Thymus (tissue), 14 donors: ENCODE results near the gene GNG3. TPM values are rescaled to one million over a fixed set of nuclear protein-coding genes. Genes with fewer than 3 reads are reported as not detected.

Source experiments
- DNase-seq, 9 donors: peaks; one replicate each; pipeline ENCODE4 v3.0.0-alpha.2; 2013; ENCODE audit warnings: low spot score in 9 of 9, low read depth in 6 of 9, missing footprints in 1 of 9
- H3K27ac ChIP-seq, 2 donors: one replicate each; pipeline ENCODE4 v1.5.1; 2013; ENCODE audit warnings: control low read depth in 1 of 2, low read depth in 1 of 2, low read length in 1 of 2, mild to moderate bottlenecking in 1 of 2, moderate library complexity in 1 of 2
- H3K27me3 ChIP-seq, 2 donors: one replicate each; pipeline ENCODE4 v1.5.1; 2013; ENCODE audit warnings: low read length in 1 of 2; ENCODE audit not compliant: control insufficient read depth in 2 of 2, insufficient read depth in 1 of 2
- H3K36me3 ChIP-seq, 2 donors: one replicate each; pipeline ENCODE4 v1.5.1; 2013; ENCODE audit warnings: low read length in 1 of 2, mild to moderate bottlenecking in 1 of 2, moderate library complexity in 1 of 2; ENCODE audit not compliant: control insufficient read depth in 2 of 2, insufficient read depth in 2 of 2
- H3K4me1 ChIP-seq, 2 donors: one replicate each; pipeline ENCODE4 v1.5.1; 2013; ENCODE audit warnings: low read length in 2 of 2; ENCODE audit not compliant: control insufficient read depth in 2 of 2, insufficient read depth in 2 of 2
- H3K4me3 ChIP-seq, 2 donors: one replicate each; pipeline ENCODE4 v1.5.1; 2013; ENCODE audit warnings: low read length in 2 of 2, control low read depth in 1 of 2, mild to moderate bottlenecking in 1 of 2
- H3K9me3 ChIP-seq, 2 donors: one replicate each; pipeline ENCODE4 v1.5.1; 2013; ENCODE audit warnings: low read length in 1 of 2, mild to moderate bottlenecking in 1 of 2; ENCODE audit not compliant: control insufficient read depth in 2 of 2, insufficient read depth in 1 of 2
- WGBS: extraction: QIAGEN DNeasy Blood & Tissue Kit; methylation state at CpG from one replicate; pipeline ENCODE4 v1.1.7; 2013; 5-methylcytosine and 5-hydroxymethylcytosine counted together
- long read RNA-seq, 10 donors: transcript quantifications; one replicate each; lab custom pipeline, GENCODE V29; 2026
- polyA plus RNA-seq: library from polyadenylated mRNA; stranded (reverse); fragments of 200-250 nt; gene quantifications from one replicate; pipeline ENCODE4 v1.2.3, GENCODE V29; 2013
- total RNA-seq: library from RNA; stranded (reverse); fragments of 120-200 nt; gene quantifications from one replicate; pipeline ENCODE4 v1.2.4, GENCODE V29; 2013
- donor health status: healthy.

The GNG3 gene
- total RNA-seq (0.05 TPM), polyA plus RNA-seq (0.41 TPM)
- long read RNA-seq, donor 1 = 0 reads
- long read RNA-seq, donor 2 = 0 reads
- long read RNA-seq, donor 3 = 0 reads
- long read RNA-seq, donor 4 = 0 reads
- long read RNA-seq, donor 5 = 0 reads
- long read RNA-seq, donor 6 = 0 reads
- long read RNA-seq, donor 7, partial matches to known transcripts = 0 of 1 reads
- long read RNA-seq, donor 7, other reads (novel, unspliced or antisense) = 0 of 1 reads
- long read RNA-seq, donor 8 = 0 reads
- long read RNA-seq, donor 9 = 0 reads
- long read RNA-seq, donor 10 = 0 reads

GRCh38 chr11:62707277-62707861 lies at the start of gene GNG3, which contains the start of gene BSCL2:
GNG3 (plus strand) TSS chr11:62707676; CDS start chr11:62708296, 620 bp downstream.
BSCL2 (minus strand) TSS chr11:62707424; CDS start chr11:62707195, 229 bp downstream.
- Histone ChIP-seq H3K9me3 (no peaks in the 10 kb centered on the region), H3K27ac (peak within 1 kb of the TSS; percentile 98 to 99), H3K4me1 (peaks cover 22 to 49% of the 10 kb centered on the region in 2 donors), H3K27me3 (no peaks in the 10 kb centered on the region), H3K4me3 (peak within 1 kb of the TSS; percentile 77 to 82), H3K36me3 (peaks cover 12 to 26% of the 10 kb centered on the region in 2 donors)
- WGBS = 89% methylated on average over 10 of the region's 10 CpGs
- DNase-seq = peak in 1 of 9 donors; percentile 34

DNA sequence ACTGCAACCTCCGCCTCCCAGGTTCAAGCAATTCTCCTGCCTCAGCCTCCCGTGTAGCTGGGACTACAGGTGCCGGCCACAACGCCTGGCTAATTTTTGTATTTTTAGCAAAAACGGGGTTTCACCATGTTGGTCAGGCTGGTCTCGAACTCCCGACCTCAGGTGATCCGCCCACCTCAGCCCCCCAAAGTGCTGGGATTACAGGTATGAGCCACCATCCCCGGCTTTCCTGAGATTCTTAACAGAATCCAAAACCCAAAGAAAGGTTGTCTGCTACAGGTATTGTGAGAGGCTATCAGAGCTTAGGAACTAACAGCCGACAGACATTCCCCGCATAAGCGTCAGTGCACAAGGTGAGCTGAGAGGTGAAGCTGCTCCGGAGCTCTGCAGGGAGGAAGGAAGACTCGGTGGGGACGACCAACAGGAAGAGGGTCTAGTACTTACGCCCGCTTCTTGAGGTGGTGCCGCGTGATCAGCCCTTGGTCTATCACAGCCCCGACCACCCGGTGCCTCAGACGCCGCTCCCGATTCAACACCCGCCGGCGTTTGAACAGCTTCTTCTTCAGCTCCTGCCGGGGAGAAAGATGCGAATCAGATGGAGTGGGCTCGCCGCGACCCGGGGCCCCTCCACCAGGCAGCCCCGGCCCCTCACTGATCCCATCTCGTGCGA lies 42.9 kb upstream of the GNG3 start:
- Histone ChIP-seq H3K9me3 (peaks cover 0 to 10% of the 10 kb centered on the region in 2 donors), H3K27me3 (no peaks in the 10 kb centered on the region), H3K4me3 (peak overlapping the region; percentile 71 to 90), H3K27ac (peak overlapping the region; percentile 94 to 97), H3K4me1 (peaks cover 18 to 22% of the 10 kb centered on the region in 2 donors), H3K36me3 (peaks cover 26 to 33% of the 10 kb centered on the region in 2 donors)
- DNase-seq = peak in 8 of 9 donors; percentile 44 to 85 (median 64)
- 3% methylated on average over 36 of the region's 36 CpGs for WGBS

GRCh38 chr11:62665075-62665598 lies 42.3 kb upstream of the GNG3 start, which contains the start of the genes C11orf98 and CSKMT:
C11orf98 (minus strand) TSS chr11:62665210; CDS start chr11:62665169, 41 bp downstream.
CSKMT (plus strand) TSS chr11:62665312; CDS start chr11:62665880, 568 bp downstream.
- under 1% methylated on average over 47 of the region's 47 CpGs for WGBS

DNA sequence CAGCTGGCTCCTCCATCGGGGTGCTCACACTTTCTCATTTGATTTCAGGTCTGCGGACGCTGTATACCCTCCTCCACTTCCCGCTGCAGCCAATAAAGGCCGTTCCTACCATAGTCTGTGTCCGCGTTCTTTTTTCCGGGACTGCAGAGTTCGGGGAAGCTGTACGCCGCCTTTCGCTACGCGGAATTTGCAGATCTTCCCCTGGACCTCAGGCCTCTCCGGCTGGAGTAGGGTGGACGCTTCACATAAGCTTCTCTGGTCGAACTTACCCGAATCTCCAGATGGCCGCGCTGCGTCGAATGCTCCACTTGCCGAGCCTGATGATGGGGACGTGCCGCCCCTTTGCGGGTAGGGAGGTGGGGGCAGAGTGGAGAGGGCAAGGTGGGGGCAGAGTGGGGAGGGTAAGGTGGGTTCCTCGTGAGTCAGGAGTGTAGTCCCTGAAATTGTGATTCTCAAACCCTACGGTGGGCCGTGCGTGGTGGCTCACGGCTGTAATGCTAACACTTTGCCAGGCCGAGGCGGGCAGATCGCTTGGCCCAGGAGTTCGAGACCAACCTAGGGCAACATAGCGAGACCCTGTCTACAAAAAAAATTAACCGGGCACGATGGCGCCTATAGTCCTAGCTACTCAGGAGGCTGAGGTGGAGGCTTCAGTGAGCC lies 41.7 kb upstream of the GNG3 start:
- H3K9me3 ChIP-seq = peaks cover 0 to 10% of the 10 kb centered on the region in 2 donors
- H3K36me3 ChIP-seq = peaks cover 26 to 33% of the 10 kb centered on the region in 2 donors
- peak in 4 of 9 donors; percentile 46 to 73 (median 52) for DNase-seq
- peak overlapping the region; percentile 82 to 97 for H3K27ac ChIP-seq
- no peaks in the 10 kb centered on the region for H3K27me3 ChIP-seq
- peaks cover 19 to 31% of the 10 kb centered on the region in 2 donors for H3K4me1 ChIP-seq
- 9% methylated on average over 39 of the region's 39 CpGs for WGBS
- H3K4me3 ChIP-seq = peak overlapping the region; percentile 71 to 90

More at GRCh38 chr11:62665075-62665598, 42.3 kb upstream of the GNG3 start, which contains the start of the genes C11orf98 and CSKMT:
- Histone ChIP-seq H3K27me3 (no peaks in the 10 kb centered on the region), H3K4me3 (peak within 1 kb of the TSS; percentile 71 to 90), H3K36me3 (peaks cover 26 to 33% of the 10 kb centered on the region in 2 donors), H3K27ac (peak within 1 kb of the TSS; percentile 94 to 97), H3K4me1 (peaks cover 18 to 27% of the 10 kb centered on the region in 2 donors), H3K9me3 (peaks cover 0 to 10% of the 10 kb centered on the region in 2 donors)
- DNase-seq = peak; percentile 87 to 97 (median 92)

- Histone ChIP-seq H3K27ac (peak overlapping the region; percentile 82 to 97), H3K4me3 (peak overlapping the region; percentile 71 to 90), H3K4me1 (peaks cover 21 to 38% of the 10 kb centered on the region in 2 donors), H3K36me3 (peaks cover 26 to 33% of the 10 kb centered on the region in 2 donors), H3K9me3 (peaks cover 0 to 10% of the 10 kb centered on the region in 2 donors), H3K27me3 (no peaks in the 10 kb centered on the region)
- 84% methylated on average over 16 of the region's 16 CpGs for WGBS
- no peak for DNase-seq
Observed at GRCh38 chr11:62666259-62666926, 41.1 kb upstream of the GNG3 start.

- Histone ChIP-seq H3K4me3 (no peak overlapping the region), H3K27me3 (no peaks in the 10 kb centered on the region), H3K4me1 (peaks cover 24 to 43% of the 10 kb centered on the region in 2 donors), H3K36me3 (peaks cover 22 to 26% of the 10 kb centered on the region in 2 donors), H3K27ac (peak overlapping the region in 1 of 2 donors; percentile 43), H3K9me3 (peaks cover 0 to 15% of the 10 kb centered on the region in 2 donors)
- no peak for DNase-seq
- 96% methylated on average over 2 of the region's 2 CpGs for WGBS
Observed at GRCh38 chr11:62667460-62667859, 40.0 kb upstream of the GNG3 start.

- Histone ChIP-seq H3K36me3 (peaks cover 14 to 32% of the 10 kb centered on the region in 2 donors), H3K27ac (no peak overlapping the region), H3K4me1 (peaks cover 25 to 47% of the 10 kb centered on the region in 2 donors), H3K9me3 (peaks cover 0 to 15% of the 10 kb centered on the region in 2 donors), H3K27me3 (no peaks in the 10 kb centered on the region), H3K4me3 (no peak overlapping the region)
- WGBS = 96% methylated on average over 4 of the region's 4 CpGs
- DNase-seq = no peak
Observed at GRCh38 chr11:62669420-62670161, 37.9 kb upstream of the GNG3 start.
